Effector memory CD8-positive, alpha-beta T cell (primary cell): Measurements from ENCODE around the gene SMAP2.
"Not testable (repeated sequence)": the region's sequence is repeated elsewhere in the genome, so short reads cannot be mapped to it uniquely, and the experiment has no call there.

ENCODE experiments used
- ATAC-seq: fragments of 150-1000 bp; cut with Tn5 transposase; replicated peaks from 2 replicates; pipeline ENCODE4 v1.10.0; 2021; ENCODE audit warnings: mild to moderate bottlenecking, moderate library complexity
- DNase-seq, 3 experiments: peaks; one replicate each; pipeline ENCODE4 v3.0.0; 2021
- H3K27ac Mint-ChIP-seq, 2 donors: one replicate each; pipeline ENCODE4 v1.8.0; 2022; ENCODE audit warnings: mild to moderate bottlenecking in 2 of 2, mixed read lengths in 2 of 2, moderate library complexity in 2 of 2
- H3K27me3 Mint-ChIP-seq, 2 donors: one replicate each; pipeline ENCODE4 v1.8.0; 2022; ENCODE audit warnings: mixed read lengths in 2 of 2
- H3K36me3 Mint-ChIP-seq: one replicate; pipeline ENCODE4 v1.8.0; 2022; ENCODE audit warnings: mild to moderate bottlenecking, moderate library complexity, mixed read lengths; ENCODE audit not compliant: insufficient read depth
- H3K4me1 Mint-ChIP-seq, 2 donors: one replicate each; pipeline ENCODE4 v1.8.0; 2022; ENCODE audit warnings: low read depth in 2 of 2, mixed read lengths in 2 of 2
- H3K4me3 Mint-ChIP-seq, 2 donors: one replicate each; pipeline ENCODE4 v1.8.0; 2022; ENCODE audit warnings: mild to moderate bottlenecking in 2 of 2, mixed read lengths in 2 of 2, moderate library complexity in 2 of 2
- H3K9me3 Mint-ChIP-seq, 2 donors: one replicate each; pipeline ENCODE4 v1.8.0; 2022; ENCODE audit warnings: mixed read lengths in 2 of 2

SMAP2 gene

GRCh38 chr1:40388456-40389321 is 15.2 kb downstream of the SMAP2 start:
- not testable (repeated sequence) for H3K27me3 Mint-ChIP-seq, DNase-seq, ATAC-seq, H3K9me3 Mint-ChIP-seq
- peaks cover 71 to 77% of the 10 kb centered on the region in 2 donors for H3K4me1 Mint-ChIP-seq
- peaks cover 55% of the 10 kb centered on the region for H3K36me3 Mint-ChIP-seq
- H3K4me3 Mint-ChIP-seq = peak overlapping the region; percentile 90
- H3K27ac Mint-ChIP-seq = peak overlapping the region; percentile 97 to 99

GRCh38 chr1:40389322-40389803 is 15.8 kb downstream of the SMAP2 start:
- H3K9me3 Mint-ChIP-seq = no peaks in the 10 kb centered on the region
- H3K36me3 Mint-ChIP-seq = peaks cover 53% of the 10 kb centered on the region
- H3K4me1 Mint-ChIP-seq = peaks cover 65 to 77% of the 10 kb centered on the region in 2 donors

GRCh38 chr1:40389871-40390560 is 16.5 kb downstream of the SMAP2 start:
- DNase-seq (no peak), ATAC-seq (peak; percentile 3)
- H3K36me3 Mint-ChIP-seq = peaks cover 54% of the 10 kb centered on the region
- no peaks in the 10 kb centered on the region for H3K9me3 Mint-ChIP-seq
- no peaks in the 10 kb centered on the region for H3K27me3 Mint-ChIP-seq
- peaks cover 66 to 77% of the 10 kb centered on the region in 2 donors for H3K4me1 Mint-ChIP-seq
- H3K4me3 Mint-ChIP-seq = peak overlapping the region; percentile 90
- peak overlapping the region; percentile 97 to 99 for H3K27ac Mint-ChIP-seq

More at GRCh38 chr1:40389322-40389803, 15.8 kb downstream of the SMAP2 start:
- H3K27ac Mint-ChIP-seq = peak overlapping the region; percentile 97 to 99
- no peaks in the 10 kb centered on the region for H3K27me3 Mint-ChIP-seq
- DNase-seq (no peak), ATAC-seq (peak; percentile 20)
- peak overlapping the region; percentile 90 for H3K4me3 Mint-ChIP-seq

- Mint-ChIP-seq H3K27me3 (no peaks in the 10 kb centered on the region), H3K36me3 (peaks cover 46% of the 10 kb centered on the region), H3K27ac (peak overlapping the region; percentile 97 to 99), H3K4me1 (peaks cover 66 to 77% of the 10 kb centered on the region in 2 donors), H3K4me3 (peak overlapping the region; percentile 90), H3K9me3 (no peaks in the 10 kb centered on the region)
- DNase-seq (no peak), ATAC-seq (no peak)
Observed at GRCh38 chr1:40390857-40391256, 17.3 kb downstream of the SMAP2 start.

DNA sequence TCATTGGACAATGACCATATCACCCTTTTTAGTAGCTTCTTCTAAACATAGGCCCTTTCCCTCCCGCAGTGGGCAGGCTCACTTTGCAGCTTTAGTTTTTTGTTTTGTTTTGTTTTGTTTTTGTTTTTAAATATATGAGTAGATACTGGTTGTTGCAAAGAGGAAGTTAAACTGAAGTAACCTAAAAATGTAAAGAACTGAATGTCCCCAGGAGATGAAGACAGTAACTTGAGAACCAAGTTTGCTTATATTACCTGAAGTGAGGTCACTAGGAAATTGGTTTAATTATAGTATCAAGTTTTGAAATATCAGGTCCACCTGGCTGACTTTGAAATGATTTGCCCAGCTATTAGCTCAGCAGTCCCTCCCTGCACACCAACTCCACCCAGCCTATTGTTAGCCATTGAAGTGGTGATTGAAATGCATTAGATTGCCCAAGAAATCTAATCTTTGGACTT is 18.2 kb downstream of the SMAP2 start:
- peaks cover 39% of the 10 kb centered on the region for H3K36me3 Mint-ChIP-seq
- H3K27me3 Mint-ChIP-seq = no peaks in the 10 kb centered on the region
- peak overlapping the region; percentile 97 to 99 for H3K27ac Mint-ChIP-seq
- peaks cover 62 to 80% of the 10 kb centered on the region in 2 donors for H3K4me1 Mint-ChIP-seq
- no peak for DNase-seq
- no peak for ATAC-seq
- peak overlapping the region; percentile 90 for H3K4me3 Mint-ChIP-seq
- H3K9me3 Mint-ChIP-seq = no peaks in the 10 kb centered on the region

GRCh38 chr1:40392221-40392620 is 18.7 kb downstream of the SMAP2 start:
- Mint-ChIP-seq H3K27ac (peak overlapping the region; percentile 97 to 99), H3K36me3 (peaks cover 34% of the 10 kb centered on the region), H3K4me1 (peaks cover 59 to 83% of the 10 kb centered on the region in 2 donors), H3K4me3 (peak overlapping the region; percentile 90), H3K9me3 (no peaks in the 10 kb centered on the region), H3K27me3 (no peaks in the 10 kb centered on the region)
- ATAC-seq (no peak), DNase-seq (no peak)

GRCh38 chr1:40393173-40393572 is 19.6 kb downstream of the SMAP2 start:
- Mint-ChIP-seq H3K27me3 (no peaks in the 10 kb centered on the region), H3K27ac (peak overlapping the region; percentile 75 to 97), H3K9me3 (no peaks in the 10 kb centered on the region), H3K4me3 (peak overlapping the region; percentile 33 to 46), H3K4me1 (peaks cover 62 to 89% of the 10 kb centered on the region in 2 donors), H3K36me3 (peaks cover 32% of the 10 kb centered on the region)
- ATAC-seq (no peak), DNase-seq (no peak)

DNA sequence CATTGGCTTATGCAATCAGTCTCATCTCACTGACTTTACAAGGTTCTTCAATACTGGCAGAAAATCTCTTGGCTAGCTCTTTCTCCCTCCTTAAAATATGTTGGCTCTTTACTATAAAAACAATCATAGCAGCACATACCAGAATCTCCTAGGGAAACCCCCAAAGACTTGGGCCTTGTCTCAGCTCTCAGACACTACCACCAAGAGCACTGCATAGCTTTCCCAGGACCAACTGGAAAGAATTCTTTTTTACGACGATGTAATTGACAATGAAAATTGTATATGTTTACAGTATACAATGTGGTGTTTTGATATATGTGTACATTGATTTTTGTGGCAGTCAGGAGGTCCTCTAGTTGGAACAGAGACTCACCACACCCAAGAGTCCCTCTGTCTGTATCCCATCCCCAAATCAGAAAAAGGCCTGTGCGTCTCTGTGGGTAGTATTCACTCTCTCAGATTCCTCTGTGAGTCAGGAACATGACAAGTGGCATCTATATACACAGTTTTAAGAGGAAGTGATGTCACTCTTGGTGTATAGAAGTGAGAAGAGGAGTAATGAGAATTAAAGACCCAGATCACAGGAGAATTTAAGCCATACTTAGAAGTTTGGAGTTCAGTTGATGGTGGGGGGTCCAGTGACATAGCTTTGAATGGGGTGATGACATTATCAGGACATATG is 21.1 kb downstream of the SMAP2 start:
- H3K27me3 Mint-ChIP-seq = no peaks in the 10 kb centered on the region
- H3K27ac Mint-ChIP-seq = peak overlapping the region; percentile 95 to 97
- peaks cover 48 to 83% of the 10 kb centered on the region in 2 donors for H3K4me1 Mint-ChIP-seq
- H3K9me3 Mint-ChIP-seq = no peaks in the 10 kb centered on the region
- DNase-seq = no peak
- peaks cover 19% of the 10 kb centered on the region for H3K36me3 Mint-ChIP-seq
- peak overlapping the region; percentile 70 to 71 for H3K4me3 Mint-ChIP-seq
- ATAC-seq = peak; percentile 90

DNA sequence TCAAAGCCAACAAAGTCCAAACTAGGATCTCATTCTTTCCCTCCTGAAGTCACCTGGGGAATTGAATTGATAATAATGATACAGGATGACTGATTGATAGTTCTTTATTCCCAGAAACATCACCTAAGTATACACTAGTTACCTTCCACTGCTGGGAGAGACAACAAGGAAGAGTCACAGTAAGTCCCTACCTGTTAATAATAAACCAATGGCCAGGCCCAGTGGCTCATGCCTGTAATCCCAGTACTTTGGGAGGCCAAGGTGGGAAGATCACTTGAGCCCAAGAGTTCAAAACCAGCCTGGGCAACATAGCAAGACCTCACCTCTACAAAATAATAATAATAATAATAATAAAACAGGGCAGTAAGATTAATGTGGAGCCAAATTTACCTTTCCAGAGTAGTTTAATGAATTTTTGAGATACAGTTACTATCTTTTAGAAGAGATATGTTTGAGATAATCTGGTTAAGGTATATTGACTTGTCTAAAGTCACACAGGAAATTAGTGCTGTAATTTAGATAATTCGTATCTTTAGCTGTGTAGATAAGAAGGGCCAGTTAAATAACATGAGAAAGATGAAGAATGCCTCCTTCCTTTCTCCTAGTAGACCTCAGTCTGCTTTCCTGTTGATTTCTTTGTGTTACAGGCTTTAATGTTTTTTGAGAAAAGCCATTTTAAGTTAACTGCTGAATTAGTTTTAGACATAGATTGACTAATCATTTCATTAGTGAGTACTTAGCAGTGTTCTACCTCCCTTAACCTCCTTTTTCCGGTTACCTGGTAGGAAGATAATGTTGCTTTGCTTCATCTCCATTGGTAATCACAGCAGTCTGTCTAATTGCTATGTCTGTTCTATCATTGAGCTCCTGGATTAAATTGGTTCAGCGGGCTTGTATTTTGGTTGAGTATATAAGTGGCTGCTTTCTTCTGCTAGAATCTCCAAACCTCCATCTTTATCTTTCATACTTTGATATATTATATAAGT is 22.0 kb downstream of the SMAP2 start:
- peak overlapping the region; percentile 95 to 97 for H3K27ac Mint-ChIP-seq
- H3K4me1 Mint-ChIP-seq = peaks cover 51 to 83% of the 10 kb centered on the region in 2 donors
- peak overlapping the region; percentile 70 to 71 for H3K4me3 Mint-ChIP-seq
- no peak for DNase-seq
- H3K36me3 Mint-ChIP-seq = peaks cover 17% of the 10 kb centered on the region
- H3K9me3 Mint-ChIP-seq = no peaks in the 10 kb centered on the region
- no peak for ATAC-seq
- H3K27me3 Mint-ChIP-seq = no peaks in the 10 kb centered on the region

- Mint-ChIP-seq H3K4me3 (no peak overlapping the region), H3K9me3 (no peaks in the 10 kb centered on the region), H3K27ac (peak overlapping the region in 1 of 2 donors; percentile 95), H3K36me3 (peaks cover 22% of the 10 kb centered on the region), H3K27me3 (no peaks in the 10 kb centered on the region), H3K4me1 (peaks cover 46 to 81% of the 10 kb centered on the region in 2 donors)
- ATAC-seq (no peak), DNase-seq (no peak)
Observed at GRCh38 chr1:40396420-40396819, 22.9 kb downstream of the SMAP2 start.

GRCh38 chr1:40397258-40397657 is 23.7 kb downstream of the SMAP2 start:
- peak overlapping the region; percentile 34 to 95 for H3K27ac Mint-ChIP-seq
- no peaks in the 10 kb centered on the region for H3K9me3 Mint-ChIP-seq
- H3K4me1 Mint-ChIP-seq = peaks cover 46 to 81% of the 10 kb centered on the region in 2 donors
- DNase-seq (no peak), ATAC-seq (no peak)
- H3K36me3 Mint-ChIP-seq = peaks cover 28% of the 10 kb centered on the region
- H3K4me3 Mint-ChIP-seq = peak overlapping the region in 1 of 2 donors; percentile 3
- no peaks in the 10 kb centered on the region for H3K27me3 Mint-ChIP-seq

DNA sequence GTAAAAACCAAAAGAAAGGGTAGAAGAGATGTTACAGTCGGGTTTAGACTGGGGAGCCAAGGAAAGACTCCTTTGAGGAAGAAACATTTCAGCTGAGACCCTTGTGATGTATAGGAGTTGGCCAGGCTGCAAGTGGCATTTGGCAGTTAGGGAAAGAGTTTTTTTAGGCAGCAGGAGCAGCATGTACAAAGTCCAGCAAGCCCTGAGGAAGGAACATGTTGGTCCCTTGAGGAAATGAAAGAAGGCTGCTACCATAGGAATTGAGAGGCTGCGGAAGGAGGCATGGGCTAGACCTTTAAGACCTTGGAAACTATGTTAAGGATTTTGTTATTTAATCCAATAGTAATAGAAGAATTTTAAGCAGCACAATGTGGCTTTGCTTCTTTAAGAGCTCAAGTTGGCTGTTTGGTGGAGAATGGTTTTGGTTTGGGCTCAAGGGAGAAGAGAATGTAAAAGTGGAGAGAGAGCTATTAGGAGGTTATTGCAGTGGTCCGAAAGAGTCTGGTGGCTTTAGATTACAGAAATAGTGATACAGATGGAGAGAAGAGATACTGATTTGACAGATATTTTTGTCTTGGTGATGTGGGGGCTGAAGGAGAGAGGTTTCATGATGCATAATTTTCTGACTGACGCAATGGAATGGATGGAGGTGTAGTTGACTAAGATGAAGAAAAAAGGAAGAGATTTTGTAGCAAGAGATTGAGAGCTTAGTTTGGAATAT is 26.6 kb downstream of the SMAP2 start:
- ATAC-seq = no peak
- no peaks in the 10 kb centered on the region for H3K27me3 Mint-ChIP-seq
- peaks cover 49 to 72% of the 10 kb centered on the region in 2 donors for H3K4me1 Mint-ChIP-seq
- H3K4me3 Mint-ChIP-seq = peak overlapping the region; percentile 1 to 23
- no peak for DNase-seq
- no peaks in the 10 kb centered on the region for H3K9me3 Mint-ChIP-seq
- peak overlapping the region; percentile 0 to 36 for H3K27ac Mint-ChIP-seq
- H3K36me3 Mint-ChIP-seq = peaks cover 24% of the 10 kb centered on the region
